ENCODE data around the gene SYNCRIP.

DNA sequence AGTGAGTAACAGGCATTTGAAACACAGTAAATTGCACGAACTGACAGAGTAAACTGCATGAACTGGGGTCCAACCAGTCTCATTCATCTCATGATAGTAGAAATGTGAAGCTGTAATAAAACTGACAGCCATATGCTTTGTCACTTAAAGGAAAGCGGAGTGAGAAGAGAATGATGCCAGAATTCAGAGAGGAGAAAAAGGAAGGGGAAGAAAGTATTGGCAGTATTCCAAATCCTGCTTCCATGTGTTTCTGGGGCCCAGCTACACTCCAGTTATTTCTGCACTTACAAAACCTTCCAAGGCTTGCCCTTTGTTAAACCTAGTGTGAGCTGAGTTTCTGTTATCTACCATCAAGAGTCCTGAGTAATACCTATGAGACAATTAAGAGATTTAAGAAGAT lies 66.2 kb downstream of the SYNCRIP start:
- TF ChIP-seq CTCF (conservative IDR thresholded peaks at IDR 0.05; ENCODE audit: low read depth, low read length): no peak
- no peak for TF ChIP-seq EZH2 (IDR thresholded peaks at IDR 0.05; ENCODE audit: borderline replicate concordance, low read depth, low read length, poor library complexity, severe bottlenecking)
